GM12873 (cell line): ENCODE measurements around the gene ZNF43.

Source experiments
- CTCF ChIP-seq: IDR thresholded peaks from 2 replicates; pipeline ENCODE4 v1.5.1; 2012; ENCODE audit warnings: low read depth, mild to moderate bottlenecking, moderate library complexity, low read length, control low read depth; ENCODE audit not compliant: insufficient read depth; ENCODE audit errors: missing control alignments

ZNF43 gene

GRCh38 chr19:21767065-21767800 lies 68.7 kb downstream of the ZNF43 start, which contains the start of gene ZNF100:
Gene ZNF100 (minus strand): TSS chr19:21767579. CDS start chr19:21767429, 150 bp downstream.
- no peak for TF ChIP-seq CTCF

DNA sequence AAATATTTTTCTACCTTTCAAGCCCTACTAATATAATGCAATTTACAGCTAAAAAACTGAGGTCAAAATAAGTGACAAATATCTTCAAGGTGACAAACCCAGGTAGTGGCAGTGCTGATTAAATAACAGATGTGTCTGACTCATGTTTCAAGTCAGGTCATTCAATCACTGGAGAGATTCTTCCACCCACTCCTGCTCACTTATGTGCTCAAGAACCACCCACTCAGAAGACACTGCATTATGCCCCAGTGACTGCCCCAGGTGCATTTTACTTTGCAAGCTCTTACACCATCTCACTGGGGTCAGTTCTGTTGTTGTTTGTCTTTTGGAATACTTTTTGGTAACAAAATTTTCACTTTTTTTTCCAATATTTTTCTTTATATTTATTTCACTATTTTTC lies 70.8 kb downstream of the ZNF43 start:
- no peak for TF ChIP-seq CTCF

DNA sequence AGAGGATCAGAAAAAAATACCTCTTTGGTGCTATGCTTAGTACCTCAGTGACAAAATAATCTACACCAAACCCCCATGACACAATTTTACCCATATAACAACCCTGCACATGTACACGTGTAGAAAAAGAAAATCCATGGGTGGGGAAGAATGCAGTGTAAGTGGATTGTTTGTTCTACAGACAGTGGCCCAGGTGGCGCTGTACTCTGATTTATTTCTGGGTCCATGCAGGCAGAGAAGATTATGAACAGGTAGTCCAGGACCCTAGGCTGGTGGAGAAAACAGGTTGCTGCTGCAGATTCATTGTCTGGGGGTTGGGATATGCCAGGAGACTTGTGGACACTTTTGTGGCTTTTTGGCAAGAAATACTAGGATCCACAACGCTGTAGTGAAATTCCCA lies 77.7 kb downstream of the ZNF43 start:
- TF ChIP-seq CTCF = no peak
